ENCODE results near the gene GPATCH8. TPM values are rescaled to one million over a fixed set of nuclear protein-coding genes. Genes with fewer than 3 reads are reported as not detected.

Gene GPATCH8
- polyA plus RNA-seq, 1 donor (not counting 4 experiments of a cell fraction or from before 2014, with no cell fraction given): 15.1 TPM

DNA sequence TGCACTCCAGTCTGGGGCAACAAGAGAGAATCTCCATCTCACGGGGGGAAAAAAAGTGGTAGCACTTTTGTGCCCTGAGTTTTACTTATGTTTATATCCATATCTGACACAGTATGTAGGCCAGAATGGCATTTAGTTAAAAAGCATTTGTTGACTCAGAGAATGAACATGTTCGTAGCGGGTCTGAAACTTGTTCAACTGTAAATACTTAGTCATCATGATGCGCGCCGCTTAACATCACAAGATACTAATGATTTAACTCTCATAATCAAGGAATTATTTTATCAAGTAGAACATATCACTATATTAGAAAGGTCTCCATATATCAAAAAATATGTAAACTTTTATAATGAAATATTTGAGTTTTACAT, 58.5 kb downstream of the GPATCH8 start:
- Histone ChIP-seq H3K79me2 (ENCODE audit: control insufficient read depth, insufficient read depth, low read length) (peaks cover 21% of the 10 kb centered on the region), H3K36me3 (ENCODE audit: control insufficient read depth in 2 of 2, extremely low read depth in 1 of 2, insufficient read depth in 2 of 2, low read length in 2 of 2) (no peaks in the 10 kb centered on the region), H3K27me3 (ENCODE audit: control insufficient read depth, extremely low read depth, insufficient read depth, low read length) (no peaks in the 10 kb centered on the region), H3K4me2 (ENCODE audit: control insufficient read depth, extremely low read depth, insufficient read depth, low read depth, low read length) (peak overlapping the region; percentile 6), H3K27ac (ENCODE audit: control insufficient read depth, insufficient read depth, low read length) (peak overlapping the region; percentile 80), H3K9ac (ENCODE audit: control insufficient read depth, extremely low read depth, insufficient read depth, low read length) (peak overlapping the region; percentile 28), H3K4me3 (ENCODE audit: control insufficient read depth in 2 of 3, extremely low read depth in 1 of 3, insufficient read depth in 2 of 3, low read depth in 1 of 3, low read length in 3 of 3) (no peak overlapping the region), H2AFZ (ENCODE audit: control insufficient read depth, low read length) (no peak overlapping the region), H3K9me3 (ENCODE audit: control insufficient read depth, low read depth, low read length) (no peaks in the 10 kb centered on the region), H3K9me1 (ENCODE audit: control insufficient read depth, extremely low read depth, insufficient read depth, low read length) (no peaks in the 10 kb centered on the region), H4K20me1 (ENCODE audit: control insufficient read depth, extremely low read depth, insufficient read depth, low read length) (no peaks in the 10 kb centered on the region), H3K4me1 (ENCODE audit: control insufficient read depth, extremely low read depth, insufficient read depth, low read length) (peaks cover 13% of the 10 kb centered on the region)
- no peak for FAIRE-seq
- DNase-seq (ENCODE audit: low read depth, low spot score): peak; percentile 21
- TF ChIP-seq, protein P1, sequence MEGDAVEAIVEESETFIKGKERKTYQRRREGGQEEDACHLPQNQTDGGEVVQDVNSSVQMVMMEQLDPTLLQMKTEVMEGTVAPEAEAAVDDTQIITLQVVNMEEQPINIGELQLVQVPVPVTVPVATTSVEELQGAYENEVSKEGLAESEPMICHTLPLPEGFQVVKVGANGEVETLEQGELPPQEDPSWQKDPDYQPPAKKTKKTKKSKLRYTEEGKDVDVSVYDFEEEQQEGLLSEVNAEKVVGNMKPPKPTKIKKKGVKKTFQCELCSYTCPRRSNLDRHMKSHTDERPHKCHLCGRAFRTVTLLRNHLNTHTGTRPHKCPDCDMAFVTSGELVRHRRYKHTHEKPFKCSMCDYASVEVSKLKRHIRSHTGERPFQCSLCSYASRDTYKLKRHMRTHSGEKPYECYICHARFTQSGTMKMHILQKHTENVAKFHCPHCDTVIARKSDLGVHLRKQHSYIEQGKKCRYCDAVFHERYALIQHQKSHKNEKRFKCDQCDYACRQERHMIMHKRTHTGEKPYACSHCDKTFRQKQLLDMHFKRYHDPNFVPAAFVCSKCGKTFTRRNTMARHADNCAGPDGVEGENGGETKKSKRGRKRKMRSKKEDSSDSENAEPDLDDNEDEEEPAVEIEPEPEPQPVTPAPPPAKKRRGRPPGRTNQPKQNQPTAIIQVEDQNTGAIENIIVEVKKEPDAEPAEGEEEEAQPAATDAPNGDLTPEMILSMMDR (optimal IDR thresholded peaks at IDR 0.05 in 1 of 3, IDR thresholded peaks at IDR 0.05 in 1 of 3, conservative IDR thresholded peaks at IDR 0.05 in 1 of 3; ENCODE audit: extremely low read depth in 1 of 3, insufficient read depth in 2 of 3, low read length in 3 of 3): no peak
- dilution Hi-C loops (cut with MboI; ENCODE audit: extremely low pct_ligation_motif_present, low sequenced_read_pairs): no loop called here

DNA sequence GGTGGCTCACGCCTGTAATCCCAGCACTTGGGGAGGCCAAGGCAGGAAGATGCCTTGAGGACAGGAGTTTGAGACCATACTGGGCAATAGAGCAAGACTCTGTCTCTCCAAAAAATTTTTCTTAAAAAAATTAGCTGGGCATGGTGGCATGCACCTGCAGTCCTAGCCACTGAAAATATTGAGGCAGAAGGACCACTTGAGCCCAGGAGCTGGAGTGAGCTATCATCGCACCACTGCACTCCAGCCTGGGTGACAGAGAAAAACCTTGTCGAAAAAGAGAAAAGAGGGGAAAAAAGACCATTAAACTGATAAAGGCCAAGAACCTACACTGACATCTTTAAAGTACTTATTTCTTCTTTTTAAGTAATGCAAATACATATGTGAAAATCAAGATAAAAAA, 60.4 kb downstream of the GPATCH8 start:
- no peaks in the 10 kb centered on the region for H3K9me3 ChIP-seq (ENCODE audit: control insufficient read depth, low read depth, low read length)
- peaks cover 13% of the 10 kb centered on the region for H3K4me1 ChIP-seq (ENCODE audit: control insufficient read depth, extremely low read depth, insufficient read depth, low read length)
- no peaks in the 10 kb centered on the region for H4K20me1 ChIP-seq (ENCODE audit: control insufficient read depth, extremely low read depth, insufficient read depth, low read length)
- H3K9me1 ChIP-seq (ENCODE audit: control insufficient read depth, extremely low read depth, insufficient read depth, low read length): no peaks in the 10 kb centered on the region
- no peaks in the 10 kb centered on the region for H3K27me3 ChIP-seq (ENCODE audit: control insufficient read depth, extremely low read depth, insufficient read depth, low read length)
- H3K27ac ChIP-seq (ENCODE audit: control insufficient read depth, insufficient read depth, low read length): no peak overlapping the region
- no peaks in the 10 kb centered on the region for H3K36me3 ChIP-seq (ENCODE audit: control insufficient read depth in 2 of 2, extremely low read depth in 1 of 2, insufficient read depth in 2 of 2, low read length in 2 of 2)
- dilution Hi-C loops (cut with MboI; ENCODE audit: extremely low pct_ligation_motif_present, low sequenced_read_pairs): no loop called here
- H3K9ac ChIP-seq (ENCODE audit: control insufficient read depth, extremely low read depth, insufficient read depth, low read length): no peak overlapping the region
- FAIRE-seq (no peak), DNase-seq (ENCODE audit: low read depth, low spot score) (no peak)
- TF ChIP-seq, protein P1 (optimal IDR thresholded peaks at IDR 0.05 in 1 of 3, IDR thresholded peaks at IDR 0.05 in 1 of 3, conservative IDR thresholded peaks at IDR 0.05 in 1 of 3; ENCODE audit: extremely low read depth in 1 of 3, insufficient read depth in 2 of 3, low read length in 3 of 3): no peak
- TF ChIP-seq EZH2 (IDR thresholded peaks at IDR 0.05; ENCODE audit: low read length): no peak
- no peak overlapping the region for H3K4me2 ChIP-seq (ENCODE audit: control insufficient read depth, extremely low read depth, insufficient read depth, low read depth, low read length)
- H2AFZ ChIP-seq (ENCODE audit: control insufficient read depth, low read length): no peak overlapping the region
- H3K4me3 ChIP-seq (ENCODE audit: control insufficient read depth in 2 of 3, extremely low read depth in 1 of 3, insufficient read depth in 2 of 3, low read depth in 1 of 3, low read length in 3 of 3): no peak overlapping the region
- peaks cover 28% of the 10 kb centered on the region for H3K79me2 ChIP-seq (ENCODE audit: control insufficient read depth, insufficient read depth, low read length)

Data from keratinocyte (primary cell).